Nephron (organoid): Measurements from ENCODE around the gene LEMD2.
A peak's percentile ranks its signal among the peaks of the same experiment; 100 is the strongest.

Experiments used
- H3K27ac Mint-ChIP-seq, 3 experiments: 2 replicates each; pipeline ENCODE4 v1.8.0; 2020; ENCODE audit warnings: mixed read lengths in 3 of 3, mild to moderate bottlenecking in 2 of 3, moderate library complexity in 1 of 3
- H3K27me3 Mint-ChIP-seq: 2 replicates; pipeline ENCODE4 v1.8.0; 2021; ENCODE audit warnings: low read depth, mild to moderate bottlenecking, moderate library complexity, mixed read lengths
- H3K36me3 Mint-ChIP-seq: 2 replicates; pipeline ENCODE4 v1.8.0; 2020; ENCODE audit warnings: low read depth, mixed read lengths
- H3K4me1 Mint-ChIP-seq: 2 replicates; pipeline ENCODE4 v1.8.0; 2020; ENCODE audit warnings: mixed read lengths
- H3K4me3 Mint-ChIP-seq, 3 experiments: 2 replicates each; pipeline ENCODE4 v1.8.0; 2020; ENCODE audit warnings: mild to moderate bottlenecking in 3 of 3, mixed read lengths in 3 of 3, moderate library complexity in 2 of 3
- H3K9me3 Mint-ChIP-seq: 2 replicates; pipeline ENCODE4 v1.8.0; 2020; ENCODE audit warnings: mixed read lengths
- CTCF ChIP-seq, 3 experiments: fragments of 200-600 bp; sonication (generic); IDR thresholded peaks; one replicate each; pipeline ENCODE4 v1.5.0; 2021; ENCODE audit warnings: antibody characterized with exemption in 3 of 3; ENCODE audit not compliant: unreplicated experiment in 3 of 3

Gene LEMD2

DNA sequence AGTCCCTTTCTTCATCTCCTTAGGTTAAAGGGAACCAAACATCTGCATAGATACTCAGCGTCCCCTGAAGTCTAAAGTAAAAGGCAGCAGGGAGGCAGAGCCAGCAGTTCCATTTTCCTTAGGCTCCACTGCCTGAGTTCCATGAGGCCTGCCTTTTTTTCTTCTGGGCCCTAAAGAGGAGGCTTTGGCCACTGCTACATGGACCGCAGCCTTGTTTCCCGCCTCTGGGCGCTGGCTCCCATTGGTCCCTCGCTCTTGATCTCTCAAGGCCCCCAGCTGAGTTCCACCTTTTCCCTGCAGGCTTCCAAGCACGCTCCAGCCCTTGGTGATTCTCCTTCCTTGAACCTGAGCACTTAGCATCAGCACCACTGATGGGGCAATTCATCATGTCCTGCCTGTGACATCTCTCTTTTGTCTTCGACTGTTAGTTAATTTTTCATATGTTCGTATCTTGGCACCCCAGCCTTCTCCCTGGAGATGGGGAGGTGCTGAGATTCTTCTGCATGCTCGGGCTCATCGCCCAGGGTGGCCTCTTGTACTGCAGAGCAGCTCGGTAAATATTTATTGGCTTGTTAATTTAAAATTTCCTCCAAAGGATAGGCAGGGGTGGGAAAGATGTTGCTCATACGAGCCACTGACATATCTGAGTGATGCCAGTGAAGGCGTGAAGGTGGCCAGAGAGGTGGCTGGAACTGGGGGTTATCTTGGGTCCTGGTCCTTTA, 11.5 kb upstream of the LEMD2 start:
- Mint-ChIP-seq H3K4me1 (peaks cover 38% of the 10 kb centered on the region), H3K27me3 (peaks cover 19% of the 10 kb centered on the region), H3K27ac (no peak overlapping the region), H3K4me3 (no peak overlapping the region), H3K36me3 (no peaks in the 10 kb centered on the region), H3K9me3 (no peaks in the 10 kb centered on the region)
- TF ChIP-seq CTCF (IDR thresholded peaks at IDR 0.05; ENCODE audit: unreplicated experiment in 3 of 3), result no peak

DNA sequence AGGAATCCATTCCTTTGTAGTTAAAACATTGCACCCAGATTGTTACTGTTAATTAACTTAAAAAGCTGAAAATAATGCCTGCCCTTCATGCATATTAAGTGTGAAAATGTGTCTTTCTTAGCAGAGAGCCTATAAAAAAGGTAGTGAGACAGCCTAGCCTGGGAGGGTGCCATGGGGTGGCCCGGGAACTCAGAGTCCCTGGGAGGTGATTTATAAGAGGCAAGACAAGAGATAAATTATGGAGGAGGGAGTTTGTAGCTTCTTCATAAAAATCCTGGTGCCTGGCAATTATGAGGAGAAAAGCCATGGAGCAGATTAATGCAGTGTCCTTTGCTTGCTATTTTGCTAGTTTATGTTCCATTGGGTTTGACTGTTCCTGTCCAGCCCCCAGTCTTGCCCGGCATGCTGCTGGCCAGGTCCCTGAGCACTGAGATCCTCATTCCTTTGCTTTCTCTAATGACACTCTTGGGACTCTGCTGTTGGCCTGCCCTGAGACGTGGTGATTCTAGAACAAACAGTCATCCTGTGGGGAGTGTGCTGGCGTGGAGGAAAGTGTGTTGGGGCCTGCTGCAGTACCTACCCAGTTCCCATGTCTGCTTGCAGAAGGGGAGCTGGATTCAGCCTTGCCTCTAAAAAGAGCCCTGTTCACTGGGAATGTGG, 10.7 kb upstream of the LEMD2 start:
- H3K4me3 Mint-ChIP-seq, result no peak overlapping the region
- peaks cover 16% of the 10 kb centered on the region for H3K27me3 Mint-ChIP-seq
- no peak for TF ChIP-seq CTCF (IDR thresholded peaks at IDR 0.05; ENCODE audit: unreplicated experiment in 3 of 3)
- H3K4me1 Mint-ChIP-seq, result peaks cover 42% of the 10 kb centered on the region
- H3K36me3 Mint-ChIP-seq, result no peaks in the 10 kb centered on the region
- H3K27ac Mint-ChIP-seq, result no peak overlapping the region
- no peaks in the 10 kb centered on the region for H3K9me3 Mint-ChIP-seq

DNA sequence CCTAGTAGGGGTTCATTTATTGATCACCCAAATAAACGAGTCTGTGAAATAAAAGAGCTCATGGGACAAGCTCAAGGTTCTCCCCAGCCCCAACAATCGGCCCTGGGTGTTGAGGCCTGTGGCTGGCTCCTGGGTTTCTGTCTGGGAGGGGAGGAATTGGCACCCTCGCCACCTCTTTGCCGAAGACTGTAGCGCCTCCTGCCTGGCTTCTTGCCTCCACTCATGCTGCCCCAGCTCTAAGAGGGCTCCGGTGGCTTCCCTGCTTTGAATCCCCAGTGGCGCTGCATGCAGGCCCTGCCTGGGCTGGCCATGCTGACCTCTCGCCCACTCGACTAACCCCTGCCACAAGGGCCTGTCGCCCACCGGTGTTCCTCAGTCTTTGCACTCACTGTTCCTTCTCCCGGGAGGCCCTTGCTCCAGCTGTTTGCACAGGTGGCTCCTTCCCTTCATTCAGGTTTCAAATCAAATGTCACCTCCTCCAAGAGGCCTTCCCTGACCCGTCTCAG, 9.5 kb upstream of the LEMD2 start:
- Mint-ChIP-seq H3K36me3 (no peaks in the 10 kb centered on the region), H3K27me3 (peaks cover 12% of the 10 kb centered on the region), H3K9me3 (no peaks in the 10 kb centered on the region), H3K4me1 (peaks cover 38% of the 10 kb centered on the region), H3K4me3 (no peak overlapping the region), H3K27ac (no peak overlapping the region)
- TF ChIP-seq CTCF (IDR thresholded peaks at IDR 0.05; ENCODE audit: unreplicated experiment in 3 of 3), result no peak

DNA sequence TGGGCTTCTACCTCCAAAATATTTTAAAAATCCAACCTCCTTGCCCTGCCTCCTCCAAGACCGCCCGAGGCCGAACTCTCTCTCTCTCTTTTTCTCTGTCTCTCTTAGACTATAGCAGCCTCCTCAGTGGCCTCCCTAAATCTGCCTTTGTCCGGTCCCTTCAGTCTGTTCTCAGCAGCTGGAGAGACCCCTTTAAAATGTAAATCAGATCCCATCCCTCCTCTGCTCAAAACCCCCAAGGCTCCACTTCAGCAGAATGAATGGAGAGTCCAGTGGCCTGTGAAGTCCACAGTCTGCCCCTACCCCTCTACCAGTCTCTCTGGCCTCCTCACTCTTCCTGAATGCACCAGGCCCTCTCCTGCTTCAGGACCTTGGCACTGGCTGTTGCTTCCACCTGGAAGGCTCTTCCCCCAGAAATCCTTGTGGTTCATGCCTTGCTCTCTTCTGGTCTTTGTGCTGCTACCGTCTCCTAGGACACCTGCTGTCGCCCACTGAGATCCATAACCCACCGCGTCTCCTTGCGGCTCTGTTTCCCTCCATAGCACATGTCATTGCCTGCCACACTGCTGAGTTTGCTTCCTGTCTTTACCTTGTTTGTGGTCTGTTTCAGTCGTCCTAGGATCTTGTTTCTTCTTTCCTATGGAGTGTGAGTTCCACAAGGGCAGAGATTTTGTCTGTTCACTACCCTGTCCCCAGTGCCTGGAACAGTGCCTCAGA, 8.9 kb upstream of the LEMD2 start:
- Mint-ChIP-seq H3K4me3 (no peak overlapping the region), H3K4me1 (peaks cover 39% of the 10 kb centered on the region), H3K9me3 (no peaks in the 10 kb centered on the region), H3K27ac (no peak overlapping the region), H3K27me3 (peaks cover 14% of the 10 kb centered on the region), H3K36me3 (no peaks in the 10 kb centered on the region)
- no peak for TF ChIP-seq CTCF (IDR thresholded peaks at IDR 0.05; ENCODE audit: unreplicated experiment in 3 of 3)

GRCh38 chr6:33794910-33795623, 6.1 kb upstream of the LEMD2 start:
- Mint-ChIP-seq H3K27me3 (peaks cover 12% of the 10 kb centered on the region), H3K9me3 (no peaks in the 10 kb centered on the region), H3K36me3 (no peaks in the 10 kb centered on the region), H3K4me3 (no peak overlapping the region), H3K4me1 (peaks cover 60% of the 10 kb centered on the region), H3K27ac (peak overlapping the region in 2 of 3 experiments; percentile 19 to 20)
- TF ChIP-seq CTCF (IDR thresholded peaks at IDR 0.05; ENCODE audit: unreplicated experiment in 3 of 3), result no peak
